GM23338 (cell line): ENCODE measurements around the gene TFPI. TPM values are rescaled to one million over a fixed set of nuclear protein-coding genes. Genes with fewer than 3 reads are reported as not detected.

Experiments
- ATAC-seq: fragments of 200-7000 bp; cut with Tn5 transposase; 3 replicates; pipeline ENCODE4 v1.9.1; 2020
- DNase-seq: peaks from one replicate; pipeline ENCODE4 v3.0.0-alpha.2; 2015; ENCODE audit warnings: low spot score
- H2AFZ ChIP-seq: fragments of 200-600 bp; sonication (generic); 2 replicates; pipeline ENCODE4 v1.8.0; 2016; ENCODE audit warnings: antibody characterized with exemption, mild to moderate bottlenecking, moderate library complexity
- H3F3A ChIP-seq: fragments of 200-600 bp; sonication (generic); replicated peaks from 2 replicates; pipeline ENCODE4 v1.8.0; 2017; ENCODE audit warnings: antibody characterized with exemption, mixed run types, low read depth
- H3K27ac ChIP-seq: fragments of 200-600 bp; sonication (generic); 2 replicates; pipeline ENCODE4 v1.6.1; 2016; ENCODE audit warnings: low read depth
- H3K27me3 ChIP-seq: fragments of 200-600 bp; sonication (generic); 2 replicates; pipeline ENCODE4 v1.8.0; 2016; ENCODE audit warnings: mild to moderate bottlenecking, mixed run types, moderate library complexity; ENCODE audit not compliant: insufficient read depth
- H3K36me3 ChIP-seq: fragments of 200-600 bp; sonication (generic); 2 replicates; pipeline ENCODE4 v1.8.0; 2016; ENCODE audit warnings: mild to moderate bottlenecking; ENCODE audit not compliant: insufficient read depth
- H3K4me1 ChIP-seq: fragments of 200-600 bp; sonication (generic); 2 replicates; pipeline ENCODE4 v1.8.0; 2016; ENCODE audit warnings: mild to moderate bottlenecking, moderate library complexity; ENCODE audit not compliant: insufficient read depth
- H3K4me2 ChIP-seq: fragments of 200-600 bp; sonication (generic); 2 replicates; pipeline ENCODE4 v1.7.1; 2017; ENCODE audit warnings: mixed run types
- H3K4me3 ChIP-seq: fragments of 200-600 bp; sonication (generic); 2 replicates; pipeline ENCODE4 v1.6.1; 2016; ENCODE audit warnings: mixed run types
- H3K79me2 ChIP-seq: fragments of 200-600 bp; sonication (generic); replicated peaks from 2 replicates; pipeline ENCODE4 v1.8.0; 2017; ENCODE audit warnings: mild to moderate bottlenecking; ENCODE audit not compliant: insufficient read depth
- H3K9me2 ChIP-seq: fragments of 200-600 bp; sonication (generic); 2 replicates; pipeline ENCODE4 v1.8.0; 2017; ENCODE audit not compliant: insufficient read depth
- H4K20me1 ChIP-seq: fragments of 200-600 bp; sonication (generic); replicated peaks from 2 replicates; pipeline ENCODE4 v1.8.0; 2017; ENCODE audit warnings: mild to moderate bottlenecking; ENCODE audit not compliant: insufficient read depth
- H3K27ac Mint-ChIP-seq: 2 replicates; pipeline ENCODE4 v1.8.0; 2020; ENCODE audit warnings: inconsistent platforms, mild to moderate bottlenecking, moderate library complexity, mixed read lengths
- H3K27me3 Mint-ChIP-seq: 3 replicates; pipeline ENCODE4 v1.8.0; 2022; ENCODE audit warnings: low read depth, mild to moderate bottlenecking, moderate library complexity, mixed read lengths, inconsistent platforms; ENCODE audit not compliant: insufficient read depth, poor library complexity
- H3K36me3 Mint-ChIP-seq: 3 replicates; pipeline ENCODE4 v1.8.0; 2021; ENCODE audit warnings: low read depth, mild to moderate bottlenecking, inconsistent platforms, moderate library complexity, mixed read lengths
- H3K4me1 Mint-ChIP-seq: 3 replicates; pipeline ENCODE4 v1.8.0; 2020; ENCODE audit warnings: mild to moderate bottlenecking, inconsistent platforms, mixed read lengths
- H3K4me3 Mint-ChIP-seq: 3 replicates; pipeline ENCODE4 v1.8.0; 2021; ENCODE audit warnings: moderate library complexity, mild to moderate bottlenecking, inconsistent platforms, mixed read lengths
- H3K9me3 Mint-ChIP-seq: 3 replicates; pipeline ENCODE4 v1.8.0; 2020; ENCODE audit warnings: moderate library complexity, mild to moderate bottlenecking, inconsistent platforms, mixed read lengths
- CREB1 ChIP-seq: fragments of 250-450 bp; sonication (Bioruptor Pico); IDR thresholded peaks from 2 replicates; pipeline ENCODE4 v1.5.0; 2020; ENCODE audit warnings: low read depth, mild to moderate bottlenecking, moderate library complexity
- CTCF ChIP-seq, 2 experiments: fragments of 200-600 bp in 1 of 2; sonication (generic) in 1 of 2; conservative IDR thresholded peaks; 2 replicates each; pipeline versions ENCODE4 v1.5.1 to v1.6.1; 2016 to 2017; ENCODE audit warnings: antibody characterized with exemption in 2 of 2, low read depth in 2 of 2, mild to moderate bottlenecking in 2 of 2, moderate library complexity in 1 of 2
- ETS1 ChIP-seq: IDR thresholded peaks from 2 replicates; pipeline ENCODE4 v1.6.1; 2016; ENCODE audit warnings: antibody characterized with exemption
- EZH2 ChIP-seq: fragments of 200-600 bp; sonication (generic); IDR thresholded peaks from one replicate; pipeline ENCODE4 v1.8.0; 2017; ENCODE audit warnings: antibody characterized with exemption, mild to moderate bottlenecking, low read depth; ENCODE audit not compliant: unreplicated experiment
- EZH2phosphoT487 ChIP-seq: fragments of 200-600 bp; sonication (generic); IDR thresholded peaks from one replicate; pipeline ENCODE4 v1.8.1; 2018; ENCODE audit warnings: antibody characterized with exemption; ENCODE audit not compliant: unreplicated experiment
- JUNB ChIP-seq: IDR thresholded peaks from one replicate; pipeline ENCODE4 v1.6.1; 2016; ENCODE audit warnings: antibody characterized with exemption; ENCODE audit not compliant: unreplicated experiment
- POLR2AphosphoS5 ChIP-seq: IDR thresholded peaks from 2 replicates; pipeline ENCODE4 v1.6.1; 2016; ENCODE audit warnings: antibody characterized with exemption, low read depth
- STAT1 ChIP-seq: IDR thresholded peaks from one replicate; pipeline ENCODE4 v1.6.1; 2016; ENCODE audit warnings: antibody characterized with exemption; ENCODE audit not compliant: unreplicated experiment
- ZNF114 ChIP-seq: fragments of 250-450 bp; sonication (Bioruptor Pico); IDR thresholded peaks from 2 replicates; pipeline ENCODE4 v1.5.0; 2020; ENCODE audit warnings: mild to moderate bottlenecking, moderate library complexity
- ZNF331 ChIP-seq: fragments of 250-450 bp; sonication (Bioruptor Pico); IDR thresholded peaks from 2 replicates; pipeline ENCODE4 v1.5.0; 2020; ENCODE audit warnings: low read depth, mild to moderate bottlenecking, moderate library complexity
- ZNF462 ChIP-seq: fragments of 250-450 bp; sonication (Bioruptor Pico); IDR thresholded peaks from 2 replicates; pipeline ENCODE4 v1.5.0; 2020; ENCODE audit warnings: mild to moderate bottlenecking, moderate library complexity
- polyA plus RNA-seq: library from polyadenylated mRNA; unstranded; fragments of >200 nt; fragmentation: Nextera tagmentation; extraction: Ambion mirVana; gene quantifications from 2 replicates; pipeline ENCODE4 v1.2.1, GENCODE V29; 2016
- total RNA-seq: library from RNA; depleted of rRNA; stranded (reverse); fragments of >200 nt; shearing (Covaris generic); gene quantifications from 2 replicates; pipeline ENCODE4 v1.2.3, GENCODE V29; 2014

Gene TFPI
- total and polyA plus RNA-seq, 2 experiments from 2014 or later: 1.8 to 1.9 TPM

- TF ChIP-seq POLR2AphosphoS5: no peak
- no peak for TF ChIP-seq ZNF331 (CRISPR knock-in tag)
- no peak for TF ChIP-seq CTCF (conservative IDR thresholded peaks at IDR 0.05; ENCODE audit: low read depth in 2 of 2)
- TF ChIP-seq ZNF114 (CRISPR knock-in tag): no peak
- no peak for TF ChIP-seq STAT1
- no peak for TF ChIP-seq JUNB
- no peak for TF ChIP-seq CREB1 (CRISPR knock-in tag)
- no peak for TF ChIP-seq ETS1
- no peak for TF ChIP-seq EZH2phosphoT487
- no peak for TF ChIP-seq EZH2
- no peak overlapping the region for H3K27ac Mint-ChIP-seq
Measured at GRCh38 chr2:187483537-187483936, 70.7 kb downstream of the TFPI start.

GRCh38 chr2:187482796-187483195 is 71.4 kb downstream of the TFPI start:
- Mint-ChIP-seq H3K4me3 (no peak overlapping the region), H3K27me3 (no peaks in the 10 kb centered on the region), H3K36me3 (no peaks in the 10 kb centered on the region), H3K27ac (no peak overlapping the region), H3K4me1 (no peaks in the 10 kb centered on the region), H3K9me3 (no peaks in the 10 kb centered on the region)
- H3K4me1 ChIP-seq: no peaks in the 10 kb centered on the region
- ATAC-seq (no peak), DNase-seq (no peak)
- no peaks in the 10 kb centered on the region for H3K79me2 ChIP-seq
- no peaks in the 10 kb centered on the region for H3K9me2 ChIP-seq
- no peaks in the 10 kb centered on the region for H4K20me1 ChIP-seq
- H3K4me3 ChIP-seq: no peak overlapping the region
- H3K4me2 ChIP-seq: no peak overlapping the region
- no peaks in the 10 kb centered on the region for H3K36me3 ChIP-seq
- H3F3A ChIP-seq: no peaks in the 10 kb centered on the region
- H3K27ac ChIP-seq: no peak overlapping the region
- no peaks in the 10 kb centered on the region for H3K27me3 ChIP-seq
- no peak overlapping the region for H2AFZ ChIP-seq
- TF ChIP-seq CTCF (conservative IDR thresholded peaks at IDR 0.05; ENCODE audit: low read depth in 2 of 2) (no peak), ZNF114 (CRISPR knock-in tag) (no peak), ZNF462 (CRISPR knock-in tag) (no peak), POLR2AphosphoS5 (no peak)

More at GRCh38 chr2:187483537-187483936, 70.7 kb downstream of the TFPI start:
- H3K4me2 ChIP-seq: no peak overlapping the region
- ATAC-seq: no peak
- Mint-ChIP-seq H3K27me3 (no peaks in the 10 kb centered on the region), H3K4me1 (no peaks in the 10 kb centered on the region), H3K36me3 (no peaks in the 10 kb centered on the region), H3K4me3 (no peak overlapping the region), H3K9me3 (no peaks in the 10 kb centered on the region)
- no peak overlapping the region for H3K4me3 ChIP-seq
- no peaks in the 10 kb centered on the region for H3F3A ChIP-seq
- no peaks in the 10 kb centered on the region for H3K27me3 ChIP-seq
- no peak for DNase-seq
- H3K27ac ChIP-seq: no peak overlapping the region
- H3K79me2 ChIP-seq: no peaks in the 10 kb centered on the region
- no peaks in the 10 kb centered on the region for H3K9me2 ChIP-seq
- no peaks in the 10 kb centered on the region for H3K36me3 ChIP-seq
- H4K20me1 ChIP-seq: no peaks in the 10 kb centered on the region
- no peaks in the 10 kb centered on the region for H3K4me1 ChIP-seq
- no peak overlapping the region for H2AFZ ChIP-seq
